ENCODE measurements around the gene TMEM132C.

DNA sequence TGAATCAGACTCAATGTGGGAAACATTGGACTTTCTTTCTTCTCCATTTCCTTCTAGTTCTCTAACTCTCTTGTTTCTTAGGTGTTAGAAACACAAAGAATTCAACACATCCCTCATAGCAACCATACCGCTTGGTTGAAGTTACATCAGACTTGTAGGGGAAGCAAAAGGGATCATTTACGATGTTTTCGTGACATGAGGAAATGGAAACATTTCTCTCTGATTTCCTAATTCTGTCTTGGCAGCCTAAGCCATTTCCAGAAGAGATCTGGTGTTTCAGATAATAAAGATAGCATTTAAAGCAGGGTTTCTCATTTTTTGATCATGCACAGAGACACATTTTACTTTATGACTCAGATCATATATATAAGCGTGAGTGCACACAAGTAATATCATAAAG is 202.0 kb downstream of the TMEM132C start:
- TF ChIP-seq CTCF (IDR thresholded peaks at IDR 0.05): no peak
- TF ChIP-seq POLR2A (IDR thresholded peaks at IDR 0.05): no peak
- TF ChIP-seq EP300 (IDR thresholded peaks at IDR 0.05): no peak
